ENCODE results near the gene RHBDL1.
A peak's percentile ranks its signal among the peaks of the same experiment; 100 is the strongest.

RHBDL1 gene

GRCh38 chr16:648781-649589 lies 26.5 kb upstream of the RHBDL1 start, which contains the start of gene WDR90:
Gene WDR90, plus strand, starts transcription at chr16:649365. Its CDS starts 52 bp downstream, at chr16:649417.
- Histone ChIP-seq H3K27me3 (ENCODE audit: control insufficient read depth in 1 of 2, insufficient read depth in 2 of 2, low read length in 2 of 2) (no peaks in the 10 kb centered on the region), H3K9me3 (ENCODE audit: low read length) (no peaks in the 10 kb centered on the region), H3K27ac (ENCODE audit: low read depth, low read length) (peak within 1 kb of the TSS; percentile 92), H3K36me3 (ENCODE audit: insufficient read depth, low read length) (no peaks in the 10 kb centered on the region), H3K4me1 (ENCODE audit: insufficient read depth, low read length) (peaks cover 27% of the 10 kb centered on the region), H3K9ac (ENCODE audit: low read length) (peak within 1 kb of the TSS; percentile 86), H3K4me3 (ENCODE audit: low read depth in 1 of 2, low read length in 2 of 2) (peak within 1 kb of the TSS; percentile 86 to 95)

- H3K4me1 ChIP-seq (ENCODE audit: insufficient read depth, low read length), result peaks cover 27% of the 10 kb centered on the region
- H3K4me3 ChIP-seq (ENCODE audit: low read depth in 1 of 2, low read length in 2 of 2), result peak overlapping the region; percentile 86 to 95
- H3K9me3 ChIP-seq (ENCODE audit: low read length), result no peaks in the 10 kb centered on the region
- H3K36me3 ChIP-seq (ENCODE audit: insufficient read depth, low read length), result no peaks in the 10 kb centered on the region
- H3K9ac ChIP-seq (ENCODE audit: low read length), result no peak overlapping the region
- no peaks in the 10 kb centered on the region for H3K27me3 ChIP-seq (ENCODE audit: control insufficient read depth in 1 of 2, insufficient read depth in 2 of 2, low read length in 2 of 2)
- peak overlapping the region; percentile 92 for H3K27ac ChIP-seq (ENCODE audit: low read depth, low read length)
These were observed 25.8 kb upstream of the RHBDL1 start for GRCh38 chr16:649631-650030.

DNA sequence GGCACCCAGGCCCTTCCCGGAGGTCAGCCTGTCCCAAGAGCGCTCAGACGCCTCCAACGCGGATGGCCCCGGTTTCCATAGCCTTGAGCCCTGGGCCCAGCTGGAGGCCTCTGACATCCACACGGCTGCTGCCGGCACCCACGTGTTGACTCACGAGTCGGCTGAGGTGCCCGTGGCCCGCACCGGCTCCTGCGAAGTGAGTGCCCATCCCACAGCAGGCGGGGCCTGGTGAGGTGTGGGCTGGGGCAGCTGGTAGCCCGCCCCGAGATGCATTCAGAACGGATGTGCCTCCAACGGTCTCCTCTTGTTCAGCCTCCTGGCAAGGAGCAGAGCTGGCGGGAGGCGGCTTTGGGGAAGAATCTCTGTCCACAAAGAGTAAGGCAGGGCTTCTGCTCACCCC lies 23.6 kb upstream of the RHBDL1 start:
- H3K36me3 ChIP-seq (ENCODE audit: insufficient read depth, low read length), result no peaks in the 10 kb centered on the region
- no peak overlapping the region for H3K27ac ChIP-seq (ENCODE audit: low read depth, low read length)
- no peak overlapping the region for H3K9ac ChIP-seq (ENCODE audit: low read length)
- H3K4me1 ChIP-seq (ENCODE audit: insufficient read depth, low read length), result peaks cover 25% of the 10 kb centered on the region
- no peaks in the 10 kb centered on the region for H3K9me3 ChIP-seq (ENCODE audit: low read length)
- no peaks in the 10 kb centered on the region for H3K27me3 ChIP-seq (ENCODE audit: control insufficient read depth in 1 of 2, insufficient read depth in 2 of 2, low read length in 2 of 2)
- no peak overlapping the region for H3K4me3 ChIP-seq (ENCODE audit: low read depth in 1 of 2, low read length in 2 of 2)

DNA sequence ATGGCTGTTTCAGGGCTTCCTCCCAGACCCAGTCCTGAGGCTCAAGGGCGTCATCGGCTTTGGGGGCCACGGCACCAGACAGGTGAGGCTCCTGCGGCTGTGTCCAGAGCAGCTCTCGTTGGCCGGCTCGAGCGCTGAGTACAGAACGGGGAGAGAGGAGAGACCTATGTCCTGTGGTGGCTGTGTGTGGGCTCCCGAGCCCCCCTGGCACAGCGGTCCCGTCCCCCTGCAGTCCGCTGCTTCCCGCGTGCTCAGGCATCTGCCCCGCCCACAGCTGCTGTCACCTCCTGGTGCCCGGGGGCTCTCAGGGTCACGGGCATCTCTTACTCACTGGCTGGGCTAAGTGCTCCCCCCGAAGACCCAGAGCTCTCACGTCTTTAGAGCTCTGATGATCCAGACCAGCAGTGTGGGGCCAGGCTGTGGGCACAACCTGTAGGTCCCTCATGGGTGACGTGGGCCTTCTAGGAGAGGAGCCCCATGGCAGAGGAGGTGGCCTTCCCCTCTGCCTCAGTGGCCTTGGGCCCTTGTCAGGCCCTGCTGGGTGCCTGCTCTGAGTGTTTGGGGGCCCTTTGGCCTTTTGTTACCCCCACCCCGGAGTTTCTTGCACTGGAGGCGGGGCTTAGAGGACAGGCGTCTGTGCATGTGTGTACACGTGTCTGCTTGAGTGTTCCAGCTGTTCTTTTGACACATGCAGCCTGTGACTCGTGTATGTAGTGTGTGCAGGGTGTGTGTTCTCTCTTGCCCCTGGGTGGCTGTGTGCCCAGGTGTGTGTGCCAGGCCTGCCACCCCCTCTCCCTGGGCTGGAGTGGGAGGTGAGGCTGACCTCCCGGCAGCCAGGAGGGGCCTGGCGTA lies 22.8 kb upstream of the RHBDL1 start:
- H3K9me3 ChIP-seq (ENCODE audit: low read length), result no peaks in the 10 kb centered on the region
- no peak overlapping the region for H3K9ac ChIP-seq (ENCODE audit: low read length)
- no peaks in the 10 kb centered on the region for H3K27me3 ChIP-seq (ENCODE audit: control insufficient read depth in 1 of 2, insufficient read depth in 2 of 2, low read length in 2 of 2)
- no peaks in the 10 kb centered on the region for H3K36me3 ChIP-seq (ENCODE audit: insufficient read depth, low read length)
- peaks cover 18% of the 10 kb centered on the region for H3K4me1 ChIP-seq (ENCODE audit: insufficient read depth, low read length)
- no peak overlapping the region for H3K27ac ChIP-seq (ENCODE audit: low read depth, low read length)
- H3K4me3 ChIP-seq (ENCODE audit: low read depth in 1 of 2, low read length in 2 of 2), result no peak overlapping the region

DNA sequence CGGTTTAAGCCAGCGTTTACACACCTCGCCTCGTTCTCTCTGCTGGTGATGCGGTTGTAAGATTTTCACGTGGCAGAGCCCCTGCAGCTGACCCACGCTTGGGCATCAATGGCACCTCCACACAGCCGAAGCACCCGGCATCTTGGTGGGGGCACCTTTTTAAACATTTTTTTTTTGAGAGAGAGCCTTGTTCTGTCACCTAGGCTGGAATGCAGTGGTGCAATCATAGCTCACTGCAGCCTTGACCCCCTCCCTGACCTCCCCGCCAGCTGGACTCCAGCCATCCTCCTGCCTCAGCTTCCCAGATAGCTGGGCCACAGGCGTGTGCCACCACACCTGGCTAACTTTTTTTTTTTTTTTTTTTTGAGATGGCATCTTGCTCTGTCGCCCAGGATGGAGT lies 21.4 kb upstream of the RHBDL1 start:
- H3K9me3 ChIP-seq (ENCODE audit: low read length), result no peaks in the 10 kb centered on the region

GRCh38 chr16:657487-657886 lies 18.0 kb upstream of the RHBDL1 start:
- peaks cover 11% of the 10 kb centered on the region for H3K4me1 ChIP-seq (ENCODE audit: insufficient read depth, low read length)
- H3K9ac ChIP-seq (ENCODE audit: low read length), result no peak overlapping the region
- H3K27ac ChIP-seq (ENCODE audit: low read depth, low read length), result no peak overlapping the region
- no peak overlapping the region for H3K4me3 ChIP-seq (ENCODE audit: low read depth in 1 of 2, low read length in 2 of 2)
- no peaks in the 10 kb centered on the region for H3K27me3 ChIP-seq (ENCODE audit: control insufficient read depth in 1 of 2, insufficient read depth in 2 of 2, low read length in 2 of 2)
- H3K9me3 ChIP-seq (ENCODE audit: low read length), result no peaks in the 10 kb centered on the region
- H3K36me3 ChIP-seq (ENCODE audit: insufficient read depth, low read length), result no peaks in the 10 kb centered on the region

More for the DNA sequence above, 21.4 kb upstream of the RHBDL1 start:
- H3K27me3 ChIP-seq (ENCODE audit: control insufficient read depth in 1 of 2, insufficient read depth in 2 of 2, low read length in 2 of 2), result no peaks in the 10 kb centered on the region
- H3K36me3 ChIP-seq (ENCODE audit: insufficient read depth, low read length), result no peaks in the 10 kb centered on the region
- H3K4me1 ChIP-seq (ENCODE audit: insufficient read depth, low read length), result peaks cover 9% of the 10 kb centered on the region
- H3K9ac ChIP-seq (ENCODE audit: low read length), result no peak overlapping the region
- H3K27ac ChIP-seq (ENCODE audit: low read depth, low read length), result no peak overlapping the region
- no peak overlapping the region for H3K4me3 ChIP-seq (ENCODE audit: low read depth in 1 of 2, low read length in 2 of 2)

DNA sequence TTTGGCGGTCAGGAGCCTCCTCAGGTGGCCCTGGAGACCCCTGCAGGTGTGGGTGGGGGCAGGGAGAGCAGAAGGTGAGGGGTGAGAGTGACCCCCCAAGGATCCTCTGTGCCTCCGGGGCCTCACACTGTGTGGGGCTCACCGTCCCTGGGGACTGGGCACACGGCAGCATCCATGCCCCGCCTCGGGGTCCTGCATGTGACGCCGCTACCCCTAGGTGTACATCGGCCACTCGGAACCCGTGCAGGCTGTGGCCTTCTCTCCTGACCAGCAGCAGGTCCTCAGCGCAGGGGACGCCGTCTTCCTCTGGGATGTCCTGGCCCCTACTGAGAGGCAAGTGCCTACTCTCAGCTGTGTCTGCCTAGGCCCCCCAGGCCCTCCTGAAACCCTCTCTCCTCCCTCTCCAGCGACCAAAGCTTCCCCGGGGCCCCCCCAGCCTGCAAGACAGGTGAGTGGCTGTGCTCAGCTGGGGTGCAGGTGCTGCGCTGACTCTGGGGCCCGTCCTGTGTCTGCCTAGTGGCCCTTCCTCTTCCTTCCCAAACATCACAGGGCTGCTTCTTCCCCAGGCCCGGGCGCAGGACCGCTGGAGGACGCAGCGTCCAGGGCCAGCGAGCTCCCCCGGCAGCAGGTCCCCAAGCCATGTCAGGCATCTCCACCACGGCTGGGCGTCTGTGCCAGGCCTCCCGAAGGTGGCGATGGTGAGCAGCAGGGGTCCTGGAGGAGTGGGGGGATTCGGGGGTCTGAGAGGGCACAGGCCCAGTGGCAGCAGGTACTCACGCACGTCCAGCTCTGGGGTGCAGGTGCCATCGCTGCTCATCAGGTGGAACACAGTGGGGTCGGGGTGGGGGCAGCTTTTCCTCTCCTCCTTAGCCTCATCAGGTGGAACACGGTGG lies 16.5 kb upstream of the RHBDL1 start:
- H3K27me3 ChIP-seq (ENCODE audit: control insufficient read depth in 1 of 2, insufficient read depth in 2 of 2, low read length in 2 of 2), result no peaks in the 10 kb centered on the region
- no peak overlapping the region for H3K9ac ChIP-seq (ENCODE audit: low read length)
- H3K4me1 ChIP-seq (ENCODE audit: insufficient read depth, low read length), result peaks cover 11% of the 10 kb centered on the region
- no peak overlapping the region for H3K27ac ChIP-seq (ENCODE audit: low read depth, low read length)
- no peaks in the 10 kb centered on the region for H3K9me3 ChIP-seq (ENCODE audit: low read length)
- no peak overlapping the region for H3K4me3 ChIP-seq (ENCODE audit: low read depth in 1 of 2, low read length in 2 of 2)
- no peaks in the 10 kb centered on the region for H3K36me3 ChIP-seq (ENCODE audit: insufficient read depth, low read length)

DNA sequence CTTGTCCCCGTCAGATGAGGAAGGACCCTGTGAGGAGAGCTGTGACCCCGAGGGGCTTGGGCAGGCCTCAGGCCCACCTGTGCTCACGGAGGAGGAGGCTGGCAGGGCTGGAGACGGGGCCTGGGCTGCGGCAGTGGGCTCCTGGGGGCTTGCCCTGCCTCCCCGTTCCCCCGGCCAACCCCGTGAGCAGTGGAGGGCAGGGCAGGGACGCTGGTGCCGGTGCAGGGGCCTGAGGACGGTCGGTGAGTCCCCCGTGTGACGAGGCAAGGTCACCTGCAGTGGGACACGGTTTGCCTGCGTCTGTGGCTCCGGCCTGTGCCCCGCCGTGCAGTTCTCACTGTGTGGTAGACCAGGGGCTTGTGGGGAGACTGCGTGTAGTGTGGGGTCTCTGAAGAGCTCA lies 15.9 kb upstream of the RHBDL1 start:
- no peaks in the 10 kb centered on the region for H3K36me3 ChIP-seq (ENCODE audit: insufficient read depth, low read length)
- no peaks in the 10 kb centered on the region for H3K9me3 ChIP-seq (ENCODE audit: low read length)
- H3K27ac ChIP-seq (ENCODE audit: low read depth, low read length), result no peak overlapping the region
- no peak overlapping the region for H3K9ac ChIP-seq (ENCODE audit: low read length)
- H3K4me3 ChIP-seq (ENCODE audit: low read depth in 1 of 2, low read length in 2 of 2), result no peak overlapping the region
- peaks cover 11% of the 10 kb centered on the region for H3K4me1 ChIP-seq (ENCODE audit: insufficient read depth, low read length)
- no peaks in the 10 kb centered on the region for H3K27me3 ChIP-seq (ENCODE audit: control insufficient read depth in 1 of 2, insufficient read depth in 2 of 2, low read length in 2 of 2)

GRCh38 chr16:660132-660458 lies 15.4 kb upstream of the RHBDL1 start:
- no peaks in the 10 kb centered on the region for H3K36me3 ChIP-seq (ENCODE audit: insufficient read depth, low read length)
- H3K9ac ChIP-seq (ENCODE audit: low read length), result no peak overlapping the region

DNA sequence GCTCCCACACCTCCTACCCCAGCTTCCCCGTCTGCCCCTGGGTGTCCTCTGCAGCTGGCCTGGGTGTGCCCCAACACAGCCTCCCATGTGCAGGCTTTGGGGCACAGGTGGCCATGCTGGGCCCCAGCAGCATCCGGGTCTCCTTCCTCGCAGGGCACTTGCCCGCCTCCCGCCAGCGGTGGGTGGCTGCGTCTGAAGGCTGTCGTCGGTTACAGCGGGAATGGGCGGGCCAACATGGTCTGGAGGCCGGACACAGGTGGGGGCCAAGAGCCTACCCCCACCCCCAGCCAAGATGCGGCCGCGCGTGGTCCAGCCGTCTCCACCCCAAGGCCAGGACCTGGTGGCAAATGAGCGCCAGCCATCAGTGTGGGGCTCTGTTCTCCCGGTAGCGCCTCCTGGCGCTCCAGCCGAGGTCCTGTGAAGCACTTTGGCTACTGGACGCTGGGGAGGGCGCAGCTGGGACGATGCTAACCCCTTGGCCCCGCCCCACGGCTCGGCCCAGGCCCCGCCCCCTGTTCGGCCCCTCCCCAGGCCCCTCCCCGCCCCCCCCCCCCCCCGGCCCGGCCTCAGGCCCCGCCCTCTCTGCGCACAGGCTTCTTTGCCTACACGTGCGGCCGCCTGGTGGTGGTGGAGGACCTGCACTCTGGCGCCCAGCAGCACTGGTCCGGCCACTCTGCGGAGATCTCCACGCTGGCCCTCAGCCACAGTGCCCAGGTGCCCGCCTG lies 14.8 kb upstream of the RHBDL1 start:
- peaks cover 11% of the 10 kb centered on the region for H3K4me1 ChIP-seq (ENCODE audit: insufficient read depth, low read length)
- H3K9ac ChIP-seq (ENCODE audit: low read length), result no peak overlapping the region
- H3K27ac ChIP-seq (ENCODE audit: low read depth, low read length), result peak overlapping the region; percentile 82
- no peaks in the 10 kb centered on the region for H3K9me3 ChIP-seq (ENCODE audit: low read length)
- peak overlapping the region in 1 of 2 donors; percentile 21 for H3K4me3 ChIP-seq (ENCODE audit: low read depth in 1 of 2, low read length in 2 of 2)
- no peaks in the 10 kb centered on the region for H3K27me3 ChIP-seq (ENCODE audit: control insufficient read depth in 1 of 2, insufficient read depth in 2 of 2, low read length in 2 of 2)
- H3K36me3 ChIP-seq (ENCODE audit: insufficient read depth, low read length), result no peaks in the 10 kb centered on the region

More at GRCh38 chr16:660132-660458, 15.4 kb upstream of the RHBDL1 start:
- no peaks in the 10 kb centered on the region for H3K27me3 ChIP-seq (ENCODE audit: control insufficient read depth in 1 of 2, insufficient read depth in 2 of 2, low read length in 2 of 2)
- peak overlapping the region; percentile 82 for H3K27ac ChIP-seq (ENCODE audit: low read depth, low read length)
- H3K4me1 ChIP-seq (ENCODE audit: insufficient read depth, low read length), result peaks cover 11% of the 10 kb centered on the region
- peak overlapping the region in 1 of 2 donors; percentile 21 for H3K4me3 ChIP-seq (ENCODE audit: low read depth in 1 of 2, low read length in 2 of 2)
- no peaks in the 10 kb centered on the region for H3K9me3 ChIP-seq (ENCODE audit: low read length)
